ENCODE results near the gene HIPK4. TPM values are rescaled to one million over a fixed set of nuclear protein-coding genes. Genes with fewer than 3 reads are reported as not detected.

Gene HIPK4
- polyA plus RNA-seq, 3 donors, result 0.09 TPM; not detected in 2

GRCh38 chr19:40423938-40424337 lies 34.0 kb upstream of the HIPK4 start:
- Histone ChIP-seq H3K36me3 (replicated peaks in 1 of 2; ENCODE audit: control insufficient read depth in 1 of 2, insufficient read depth in 2 of 2, low read length in 2 of 2) (peaks cover 12 to 13% of the 10 kb centered on the region in 2 donors), H3K4me1 (ENCODE audit: control insufficient read depth in 1 of 2, insufficient read depth in 2 of 2, low read length in 2 of 2) (peaks cover 19 to 31% of the 10 kb centered on the region in 2 donors), H3K4me2 (replicated peaks; ENCODE audit: extremely low read depth, low read length, poor library complexity, severe bottlenecking) (peak overlapping the region; percentile 83), H3K27ac (ENCODE audit: low read depth in 1 of 2, low read length in 2 of 2) (no peak overlapping the region), H4K20me1 (ENCODE audit: insufficient read depth, low read length) (peaks cover 22% of the 10 kb centered on the region), H3K27me3 (ENCODE audit: control insufficient read depth in 2 of 2, insufficient read depth in 2 of 2, low read length in 2 of 2) (no peaks in the 10 kb centered on the region), H2AFZ (ENCODE audit: insufficient read depth, low read depth, low read length, poor library complexity, severe bottlenecking) (no peak overlapping the region), H3K9ac (ENCODE audit: insufficient read depth, low read length, poor library complexity, severe bottlenecking) (no peak overlapping the region), H3K9me3 (replicated peaks in 1 of 2; ENCODE audit: control insufficient read depth in 1 of 2, insufficient read depth in 1 of 2, low read length in 2 of 2) (no peaks in the 10 kb centered on the region), H3K4me3 (replicated peaks in 1 of 3; ENCODE audit: low read depth in 2 of 3, low read length in 3 of 3) (peak overlapping the region in 1 of 3 experiments; percentile 94), H3K79me2 (ENCODE audit: insufficient read depth, low read length) (peaks cover 37% of the 10 kb centered on the region)
- DNase-seq, result no peak
- peaks cover 0 to 7% (median 0%) of the 10 kb centered on the region in 3 donors for H3K27me3 Mint-ChIP-seq (ENCODE audit: low read depth in 3 of 3)
- no peak for TF ChIP-seq CTCF (IDR thresholded peaks at IDR 0.05)
- WGBS (ENCODE audit: insufficient coverage), result no CpG with 5 or more reads among the region's 6 CpGs
- H3K36me3 Mint-ChIP-seq, result peaks cover 14 to 15% of the 10 kb centered on the region in 2 donors
- no peaks in the 10 kb centered on the region for H3K9me3 Mint-ChIP-seq
- no peak overlapping the region for H3K27ac Mint-ChIP-seq
- H3K4me1 Mint-ChIP-seq, result peaks cover 25% of the 10 kb centered on the region
- intact Hi-C loops (cut with micrococcal nuclease), result loop anchor here in 1 of 2 donors (10.0 kb wide), 1 partner anchor 119 kb away; no protein-coding TSS in a partner anchor
- H3K4me3 Mint-ChIP-seq, result peak overlapping the region in 1 of 2 donors; percentile 42

GRCh38 chr19:40422748-40423566 lies 33.0 kb upstream of the HIPK4 start:
- Mint-ChIP-seq H3K9me3 (no peaks in the 10 kb centered on the region), H3K27me3 (ENCODE audit: low read depth in 3 of 3) (peaks cover 0 to 5% (median under 1%) of the 10 kb centered on the region in 3 donors), H3K4me1 (peaks cover 30% of the 10 kb centered on the region), H3K36me3 (peaks cover 14 to 15% of the 10 kb centered on the region in 2 donors), H3K27ac (peak overlapping the region in 2 of 7 donors; percentile 62 to 95), H3K4me3 (no peak overlapping the region)
- Histone ChIP-seq H2AFZ (ENCODE audit: insufficient read depth, low read depth, low read length, poor library complexity, severe bottlenecking) (no peak overlapping the region), H3K79me2 (ENCODE audit: insufficient read depth, low read length) (peaks cover 37% of the 10 kb centered on the region), H3K27me3 (ENCODE audit: control insufficient read depth in 2 of 2, insufficient read depth in 2 of 2, low read length in 2 of 2) (no peaks in the 10 kb centered on the region), H3K36me3 (replicated peaks in 1 of 2; ENCODE audit: control insufficient read depth in 1 of 2, insufficient read depth in 2 of 2, low read length in 2 of 2) (peaks cover 12 to 13% of the 10 kb centered on the region in 2 donors), H3K4me3 (replicated peaks in 1 of 3; ENCODE audit: low read depth in 2 of 3, low read length in 3 of 3) (no peak overlapping the region), H3K4me1 (ENCODE audit: control insufficient read depth in 1 of 2, insufficient read depth in 2 of 2, low read length in 2 of 2) (peaks cover 19 to 36% of the 10 kb centered on the region in 2 donors), H3K27ac (ENCODE audit: low read depth in 1 of 2, low read length in 2 of 2) (no peak overlapping the region), H3K9ac (ENCODE audit: insufficient read depth, low read length, poor library complexity, severe bottlenecking) (no peak overlapping the region), H3K4me2 (replicated peaks; ENCODE audit: extremely low read depth, low read length, poor library complexity, severe bottlenecking) (no peak overlapping the region), H4K20me1 (ENCODE audit: insufficient read depth, low read length) (peaks cover 22% of the 10 kb centered on the region), H3K9me3 (replicated peaks in 1 of 2; ENCODE audit: control insufficient read depth in 1 of 2, insufficient read depth in 1 of 2, low read length in 2 of 2) (no peaks in the 10 kb centered on the region)
- TF ChIP-seq CTCF (IDR thresholded peaks at IDR 0.05), result no peak
- intact Hi-C loops (cut with micrococcal nuclease), result loop anchor here in 1 of 2 donors (10.0 kb wide), 1 partner anchor 118 kb away; no protein-coding TSS in a partner anchor
- 96% methylated on average over 25 of the region's 31 CpGs for WGBS (ENCODE audit: insufficient coverage)
- no peak for DNase-seq

Data from CD14-positive monocyte (primary cell).